Activated T-cell treated with anti-CD3 and anti-CD28 coated beads, Interleukin-2, amount 50 U/mL, for 1 hour (primary cell): ENCODE measurements around the gene POU2F1.
A peak's percentile ranks its signal among the peaks of the same experiment; 100 is the strongest.

ENCODE experiments used
- DNase-seq: peaks from one replicate; pipeline ENCODE4 v3.0.0-alpha.2; 2020

POU2F1 gene

GRCh38 chr1:167447521-167448136 is 226.9 kb downstream of the POU2F1 start:
- DNase-seq = peak; percentile 75

GRCh38 chr1:167450843-167451242 is 230.2 kb downstream of the POU2F1 start:
- DNase-seq = peak; percentile 39

GRCh38 chr1:167452483-167452882 is 231.8 kb downstream of the POU2F1 start:
- peak; percentile 23 for DNase-seq

GRCh38 chr1:167453123-167453522 is 232.4 kb downstream of the POU2F1 start:
- DNase-seq = peak; percentile 23

- DNase-seq = peak; percentile 55
These were observed 233.7 kb downstream of the POU2F1 start for GRCh38 chr1:167454304-167454893.

GRCh38 chr1:167454894-167455785 is 234.5 kb downstream of the POU2F1 start:
- peak; percentile 81 for DNase-seq

GRCh38 chr1:167455786-167456446 is 235.2 kb downstream of the POU2F1 start:
- no peak for DNase-seq

GRCh38 chr1:167456524-167456923 is 235.8 kb downstream of the POU2F1 start:
- DNase-seq = peak; percentile 33

GRCh38 chr1:167456926-167457325 is 236.2 kb downstream of the POU2F1 start:
- DNase-seq = peak; percentile 20

GRCh38 chr1:167457936-167458584 is 237.4 kb downstream of the POU2F1 start:
- DNase-seq = peak; percentile 28

GRCh38 chr1:167460836-167461235 is 240.2 kb downstream of the POU2F1 start:
- DNase-seq = peak; percentile 72

GRCh38 chr1:167462341-167462740 is 241.7 kb downstream of the POU2F1 start:
- peak; percentile 28 for DNase-seq

GRCh38 chr1:167463080-167463479 is 242.4 kb downstream of the POU2F1 start:
- DNase-seq = peak; percentile 18

- DNase-seq = no peak
These were observed 243.3 kb downstream of the POU2F1 start for GRCh38 chr1:167463875-167464575.

- peak; percentile 16 for DNase-seq
These were observed 244.3 kb downstream of the POU2F1 start for GRCh38 chr1:167465018-167465417.

- DNase-seq = peak; percentile 8
These were observed 245.1 kb downstream of the POU2F1 start for GRCh38 chr1:167465743-167466142.

- peak; percentile 24 for DNase-seq
These were observed 246.5 kb downstream of the POU2F1 start for GRCh38 chr1:167467126-167467710.

GRCh38 chr1:167467752-167468151 is 247.1 kb downstream of the POU2F1 start:
- no peak for DNase-seq

GRCh38 chr1:167469280-167469965 is 248.7 kb downstream of the POU2F1 start:
- DNase-seq = no peak

- peak; percentile 20 for DNase-seq
These were observed 250.9 kb downstream of the POU2F1 start for GRCh38 chr1:167471568-167471967.
